ENCODE results near the gene ZNF317. TPM values are rescaled to one million over a fixed set of nuclear protein-coding genes. Genes with fewer than 3 reads are reported as not detected.

The ZNF317 gene
- total and polyA plus RNA-seq, 2 of the 4 experiments (the other 2 are of a cell fraction), result 13.0 to 17.6 TPM

GRCh38 chr19:9146882-9147281 lies 6.7 kb downstream of the ZNF317 start:
- peaks cover 21% of the 10 kb centered on the region for H4K20me1 ChIP-seq (ENCODE audit: insufficient read depth, low read length)
- no peak overlapping the region for H2BK5ac ChIP-seq (ENCODE audit: low read depth, low read length, poor library complexity, severe bottlenecking)
- H4K91ac ChIP-seq (ENCODE audit: insufficient read depth, low read depth, low read length), result no peak overlapping the region
- H3K4me1 ChIP-seq (ENCODE audit: control insufficient read depth, insufficient read depth, low read length), result no peaks in the 10 kb centered on the region
- no TSS peak for BruUV-seq (replicated peaks)
- no peak overlapping the region for H4K8ac ChIP-seq (ENCODE audit: low read depth in 2 of 2, low read length in 2 of 2)
- no peak overlapping the region for H3K9ac ChIP-seq (ENCODE audit: low read depth, low read length)
- peaks cover 12 to 13% of the 10 kb centered on the region in 2 experiments for H3K79me1 ChIP-seq (ENCODE audit: low read depth in 1 of 2, low read length in 2 of 2)
- H3K4me3 ChIP-seq (ENCODE audit: insufficient read depth, low read depth, low read length), result no peak overlapping the region
- H3K4ac ChIP-seq (ENCODE audit: low read depth, low read length), result no peak overlapping the region
- CTCF ChIA-PET, result no interaction called here
- dilution Hi-C loops (cut with HindIII; ENCODE audit: low sequenced_read_pairs, unreplicated experiment) (no loop called here), intact Hi-C loops (cut with micrococcal nuclease) (no loop called here), in situ Hi-C loops (cut with MboI; ENCODE audit: low sequenced_read_pairs) (loop anchor here (25.0 kb wide), 1 partner anchor 915 kb away; no protein-coding TSS in a partner anchor)
- no peak overlapping the region for H2AK5ac ChIP-seq (ENCODE audit: low read depth, low read length)
- no peaks in the 10 kb centered on the region for H3K27me3 ChIP-seq (ENCODE audit: control insufficient read depth, insufficient read depth, low read length)
- no peak overlapping the region for H3K18ac ChIP-seq (ENCODE audit: low read depth, low read length)
- H2BK20ac ChIP-seq (ENCODE audit: low read depth, low read length), result no peak overlapping the region
- no peak overlapping the region for H4K5ac ChIP-seq (ENCODE audit: low read depth, low read length)
- WGBS, 2 experiments (ENCODE audit: extremely low coverage in 2 of 2, insufficient read length in 1 of 2), result no CpG with 5 or more reads among the region's 1 CpG
- no peak for TF ChIP-seq SMC3 (IDR thresholded peaks at IDR 0.05; ENCODE audit: low read depth, low read length)
- TF ChIP-seq FOS (IDR thresholded peaks at IDR 0.05; ENCODE audit: low read depth, low read length), result no peak
- no peak for TF ChIP-seq MAZ (IDR thresholded peaks at IDR 0.05; ENCODE audit: borderline replicate concordance, low read depth, low read length)
- no peak for TF ChIP-seq NFE2L2 (IDR thresholded peaks at IDR 0.05; ENCODE audit: low read depth, low read length)
- TF ChIP-seq, protein P1, sequence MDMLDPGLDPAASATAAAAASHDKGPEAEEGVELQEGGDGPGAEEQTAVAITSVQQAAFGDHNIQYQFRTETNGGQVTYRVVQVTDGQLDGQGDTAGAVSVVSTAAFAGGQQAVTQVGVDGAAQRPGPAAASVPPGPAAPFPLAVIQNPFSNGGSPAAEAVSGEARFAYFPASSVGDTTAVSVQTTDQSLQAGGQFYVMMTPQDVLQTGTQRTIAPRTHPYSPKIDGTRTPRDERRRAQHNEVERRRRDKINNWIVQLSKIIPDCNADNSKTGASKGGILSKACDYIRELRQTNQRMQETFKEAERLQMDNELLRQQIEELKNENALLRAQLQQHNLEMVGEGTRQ (IDR thresholded peaks at IDR 0.05; ENCODE audit: low read depth, low read length), result no peak
- no peak for TF ChIP-seq RCOR1 (IDR thresholded peaks at IDR 0.05; ENCODE audit: insufficient replicate concordance, low read length)
- no peak for TF ChIP-seq CHD1 (IDR thresholded peaks at IDR 0.05; ENCODE audit: low read depth, low read length)
- TF ChIP-seq ELK1 (IDR thresholded peaks at IDR 0.05; ENCODE audit: borderline replicate concordance, low read depth, low read length), result no peak
- TF ChIP-seq POLR2A (IDR thresholded peaks at IDR 0.05; ENCODE audit: low read depth, low read length), result no peak
- no peak for TF ChIP-seq CEBPB (IDR thresholded peaks at IDR 0.05; ENCODE audit: low read depth, low read length)
- TF ChIP-seq RFX5 (IDR thresholded peaks at IDR 0.05; ENCODE audit: low read depth, low read length), result no peak
- TF ChIP-seq RAD21 (IDR thresholded peaks at IDR 0.05; ENCODE audit: low read length), result no peak
- TF ChIP-seq MAFK (IDR thresholded peaks at IDR 0.05; ENCODE audit: low read depth, low read length), result no peak
- TF ChIP-seq MXI1 (IDR thresholded peaks at IDR 0.05; ENCODE audit: borderline replicate concordance, low read depth, low read length), result no peak
- no peak for TF ChIP-seq CTCF (conservative IDR thresholded peaks at IDR 0.05; ENCODE audit: low read depth, low read length)
- no peak for TF ChIP-seq BHLHE40 (IDR thresholded peaks at IDR 0.05; ENCODE audit: low read depth, low read length)
- ATAC-seq (ENCODE audit: low read depth) (no peak), DNase-seq (no peak)
- H3K9me1 ChIP-seq (ENCODE audit: insufficient read depth, low read length), result no peaks in the 10 kb centered on the region
- peaks cover 39% of the 10 kb centered on the region for H3K9me3 ChIP-seq (ENCODE audit: control insufficient read depth, insufficient read depth, low read length)
- no peak overlapping the region for H2AFZ ChIP-seq (replicated peaks; ENCODE audit: low read length, poor library complexity)
- H3K14ac ChIP-seq (replicated peaks; ENCODE audit: low read depth, low read length), result no peak overlapping the region
- no peak overlapping the region for H3K27ac ChIP-seq (ENCODE audit: insufficient read depth, low read length)
- H3K56ac ChIP-seq (ENCODE audit: extremely low read depth, insufficient read depth, low read length), result no peak overlapping the region
- no peak overlapping the region for H2BK15ac ChIP-seq (ENCODE audit: low read depth, low read length)
- H2AK9ac ChIP-seq (replicated peaks; ENCODE audit: low read depth, low read length, poor library complexity), result no peak overlapping the region
- no peak overlapping the region for H3K23ac ChIP-seq (ENCODE audit: low read depth, low read length)
- POLR2A ChIA-PET (ENCODE audit: unreplicated experiment), result interaction anchor here (0.6 kb wide), 1 partner anchor 825 kb away, joined by 3 read pairs; the partner anchor contains the start of gene RPS28
- no peak overlapping the region for H3K4me2 ChIP-seq (ENCODE audit: low read depth, low read length)
- H3K36me3 ChIP-seq (ENCODE audit: control insufficient read depth, insufficient read depth, low read length), result peaks cover 22% of the 10 kb centered on the region
- H2BK120ac ChIP-seq (ENCODE audit: low read depth, low read length), result no peak overlapping the region
